Colonic mucosa (tissue), 4 donors: ENCODE measurements around the gene ARID5B. TPM values are rescaled to one million over a fixed set of nuclear protein-coding genes. Genes with fewer than 3 reads are reported as not detected.

Source experiments
- DNase-seq: peaks from one replicate; pipeline ENCODE4 v3.0.0-alpha.2; 2020
- H3K27ac ChIP-seq: fragments of 200-600 bp; one replicate; pipeline ENCODE4 v1.8.0; 2021
- H3K27me3 ChIP-seq: fragments of 200-600 bp; one replicate; pipeline ENCODE4 v1.8.0; 2021
- H3K36me3 ChIP-seq: fragments of 200-600 bp; one replicate; pipeline ENCODE4 v1.8.0; 2021
- H3K4me1 ChIP-seq: fragments of 200-600 bp; one replicate; pipeline ENCODE4 v1.8.0; 2021; ENCODE audit warnings: mild to moderate bottlenecking
- H3K4me3 ChIP-seq: fragments of 200-600 bp; one replicate; pipeline ENCODE4 v1.8.0; 2021
- H3K9ac ChIP-seq, 2 donors: one replicate each; pipeline ENCODE4 v1.7.0; 2013; ENCODE audit warnings: control low read depth in 2 of 2, low read depth in 2 of 2, low read length in 2 of 2
- H3K9me3 ChIP-seq: fragments of 200-600 bp; one replicate; pipeline ENCODE4 v1.8.0; 2021
- CTCF ChIP-seq: fragments of 200-600 bp; IDR thresholded peaks from one replicate; pipeline ENCODE4 v1.8.0; 2022; ENCODE audit warnings: antibody characterized with exemption, mild to moderate bottlenecking
- intact Hi-C: fragments of 100-400 bp; cut with DNase I; formaldehyde crosslinking; loops from one replicate; pipeline ENCODE4 v1.14.1; 2022
- total RNA-seq, 2 donors: library from RNA; stranded (reverse); fragmentation: NEBNext Ultra II Directional in 1 of 2; extraction: Animal tissue kit (Norgen Biotek cat#: 25700) in 1 of 2; gene quantifications; one replicate each; pipeline ENCODE4 v1.2.1, GENCODE V29; 2021
- donor health status: healthy.
- donor health status: DM: no; HTN: no; CAD: no.
- donor health status: DM: no; HTN: no; CAD: no.

The ARID5B gene
- total RNA-seq, 2 donors from 2014 or later = 18.8 to 27.2 TPM

GRCh38 chr10:61903928-61904344, 2.4 kb downstream of the ARID5B start:
- H3K27me3 ChIP-seq = no peaks in the 10 kb centered on the region
- intact Hi-C loops = loop anchor here (5.0 kb wide), 2 partner anchors 133 to 338 kb away; no protein-coding TSS in a partner anchor
- no peak for TF ChIP-seq CTCF
- H3K9me3 ChIP-seq = no peaks in the 10 kb centered on the region
- peak overlapping the region; percentile 37 to 98 for H3K9ac ChIP-seq
- H3K27ac ChIP-seq = peak overlapping the region; percentile 93
- H3K4me1 ChIP-seq = peaks cover 4% of the 10 kb centered on the region
- no peaks in the 10 kb centered on the region for H3K36me3 ChIP-seq
- H3K4me3 ChIP-seq = peak overlapping the region; percentile 51
- DNase-seq = no peak

- peak; percentile 45 for DNase-seq
- intact Hi-C loops = loop anchor here (5.0 kb wide), 2 partner anchors 132 to 337 kb away; no protein-coding TSS in a partner anchor
- no peak for TF ChIP-seq CTCF
- Histone ChIP-seq H3K9me3 (no peaks in the 10 kb centered on the region), H3K4me3 (no peak overlapping the region), H3K9ac (peak overlapping the region in 1 of 2 donors; percentile 98), H3K36me3 (no peaks in the 10 kb centered on the region), H3K27me3 (no peaks in the 10 kb centered on the region), H3K27ac (peak overlapping the region; percentile 93), H3K4me1 (peaks cover 3% of the 10 kb centered on the region)
Measured at GRCh38 chr10:61904733-61905725, 3.5 kb downstream of the ARID5B start.

GRCh38 chr10:61905837-61906561, 4.5 kb downstream of the ARID5B start:
- Histone ChIP-seq H3K36me3 (no peaks in the 10 kb centered on the region), H3K4me3 (no peak overlapping the region), H3K27me3 (no peaks in the 10 kb centered on the region), H3K27ac (no peak overlapping the region), H3K4me1 (peaks cover 3% of the 10 kb centered on the region), H3K9me3 (no peaks in the 10 kb centered on the region), H3K9ac (no peak overlapping the region)
- TF ChIP-seq CTCF = no peak
- intact Hi-C loops = no loop called here
- DNase-seq = no peak

- DNase-seq = no peak
- Histone ChIP-seq H3K9me3 (no peaks in the 10 kb centered on the region), H3K9ac (no peak overlapping the region), H3K27ac (no peak overlapping the region), H3K27me3 (no peaks in the 10 kb centered on the region), H3K4me3 (no peak overlapping the region), H3K4me1 (peaks cover 3% of the 10 kb centered on the region), H3K36me3 (no peaks in the 10 kb centered on the region)
- intact Hi-C loops = no loop called here
- no peak for TF ChIP-seq CTCF
Measured at GRCh38 chr10:61906562-61906901, 5.0 kb downstream of the ARID5B start.

- DNase-seq = no peak
- intact Hi-C loops = no loop called here
- H3K4me3 ChIP-seq = no peak overlapping the region
- H3K27me3 ChIP-seq = no peaks in the 10 kb centered on the region
- no peaks in the 10 kb centered on the region for H3K36me3 ChIP-seq
- no peaks in the 10 kb centered on the region for H3K9me3 ChIP-seq
- TF ChIP-seq CTCF = no peak
- H3K27ac ChIP-seq = no peak overlapping the region
- H3K9ac ChIP-seq = no peak overlapping the region
- peaks cover 3% of the 10 kb centered on the region for H3K4me1 ChIP-seq
Measured at GRCh38 chr10:61907011-61907410, 5.5 kb downstream of the ARID5B start.
